GM06990 (cell line): ENCODE measurements around the gene HOXB3.
"Not testable (repeated sequence)": the region's sequence is repeated elsewhere in the genome, so short reads cannot be mapped to it uniquely, and the experiment has no call there.

Experiments
- DNase-seq: peaks from one replicate; pipeline ENCODE4 v3.0.0-alpha.2; 2011; ENCODE audit not compliant: insufficient read length; ENCODE audit errors: extremely low read depth
- H3K27me3 ChIP-seq: replicated peaks from 2 replicates; pipeline ENCODE4 v1.6.0; 2011; ENCODE audit warnings: low read length; ENCODE audit not compliant: control insufficient read depth, insufficient read depth
- H3K36me3 ChIP-seq: 2 replicates; pipeline ENCODE4 v1.5.1; 2011; ENCODE audit warnings: low read length; ENCODE audit not compliant: control insufficient read depth, insufficient read depth
- H3K4me3 ChIP-seq: replicated peaks from 2 replicates; pipeline ENCODE4 v1.5.1; 2011; ENCODE audit warnings: low read depth, mild to moderate bottlenecking, control low read depth, low read length
- TF ChIP-seq, protein P1 (sequence below): IDR thresholded peaks from 2 replicates; pipeline ENCODE4 v1.5.1; 2011; ENCODE audit warnings: low read length, control low read depth, mild to moderate bottlenecking, inconsistent platforms; ENCODE audit not compliant: insufficient read depth, poor library complexity, severe bottlenecking

HOXB3 gene

GRCh38 chr17:48513666-48514455 is 76.2 kb downstream of the HOXB3 start:
- no peak for DNase-seq
- TF ChIP-seq, protein P1, sequence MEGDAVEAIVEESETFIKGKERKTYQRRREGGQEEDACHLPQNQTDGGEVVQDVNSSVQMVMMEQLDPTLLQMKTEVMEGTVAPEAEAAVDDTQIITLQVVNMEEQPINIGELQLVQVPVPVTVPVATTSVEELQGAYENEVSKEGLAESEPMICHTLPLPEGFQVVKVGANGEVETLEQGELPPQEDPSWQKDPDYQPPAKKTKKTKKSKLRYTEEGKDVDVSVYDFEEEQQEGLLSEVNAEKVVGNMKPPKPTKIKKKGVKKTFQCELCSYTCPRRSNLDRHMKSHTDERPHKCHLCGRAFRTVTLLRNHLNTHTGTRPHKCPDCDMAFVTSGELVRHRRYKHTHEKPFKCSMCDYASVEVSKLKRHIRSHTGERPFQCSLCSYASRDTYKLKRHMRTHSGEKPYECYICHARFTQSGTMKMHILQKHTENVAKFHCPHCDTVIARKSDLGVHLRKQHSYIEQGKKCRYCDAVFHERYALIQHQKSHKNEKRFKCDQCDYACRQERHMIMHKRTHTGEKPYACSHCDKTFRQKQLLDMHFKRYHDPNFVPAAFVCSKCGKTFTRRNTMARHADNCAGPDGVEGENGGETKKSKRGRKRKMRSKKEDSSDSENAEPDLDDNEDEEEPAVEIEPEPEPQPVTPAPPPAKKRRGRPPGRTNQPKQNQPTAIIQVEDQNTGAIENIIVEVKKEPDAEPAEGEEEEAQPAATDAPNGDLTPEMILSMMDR, result no peak
- Histone ChIP-seq H3K27me3 (no peaks in the 10 kb centered on the region), H3K36me3 (no peaks in the 10 kb centered on the region), H3K4me3 (no peak overlapping the region)

- TF ChIP-seq, protein P1, result no peak
- H3K36me3 ChIP-seq, result no peaks in the 10 kb centered on the region
- H3K4me3 ChIP-seq, result no peak overlapping the region
- no peak for DNase-seq
- no peaks in the 10 kb centered on the region for H3K27me3 ChIP-seq
Measured at GRCh38 chr17:48513097-48513496, 76.9 kb downstream of the HOXB3 start.

GRCh38 chr17:48510761-48511604 is 79.1 kb downstream of the HOXB3 start:
- H3K27me3 ChIP-seq, result no peaks in the 10 kb centered on the region
- H3K4me3 ChIP-seq, result no peak overlapping the region
- peak; percentile 48 for DNase-seq
- no peaks in the 10 kb centered on the region for H3K36me3 ChIP-seq
- TF ChIP-seq, protein P1, result no peak

DNA sequence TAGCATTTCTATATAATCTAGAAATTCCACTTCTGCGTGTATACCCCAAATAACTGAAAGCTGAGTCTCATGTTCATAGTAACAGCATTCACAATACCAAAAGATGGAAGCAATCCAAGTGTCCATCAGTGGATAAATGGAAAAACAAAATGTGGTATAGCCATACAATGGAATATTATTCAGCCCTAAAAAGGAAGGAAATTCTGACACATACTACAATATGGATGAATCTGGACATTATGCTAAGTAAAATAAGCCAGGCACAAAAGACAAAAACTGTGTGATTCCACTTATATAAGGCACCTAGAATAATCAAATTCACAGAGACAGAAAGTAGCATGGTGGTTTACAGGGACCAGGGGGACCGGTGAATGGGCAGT is 79.7 kb downstream of the HOXB3 start:
- no peak for DNase-seq
- TF ChIP-seq, protein P1, result no peak
- Histone ChIP-seq H3K36me3 (no peaks in the 10 kb centered on the region), H3K27me3 (no peaks in the 10 kb centered on the region), H3K4me3 (no peak overlapping the region)

- not testable (repeated sequence) for H3K4me3 ChIP-seq, H3K36me3 ChIP-seq, H3K27me3 ChIP-seq, DNase-seq
Measured at GRCh38 chr17:48509708-48510107, 80.3 kb downstream of the HOXB3 start.

DNA sequence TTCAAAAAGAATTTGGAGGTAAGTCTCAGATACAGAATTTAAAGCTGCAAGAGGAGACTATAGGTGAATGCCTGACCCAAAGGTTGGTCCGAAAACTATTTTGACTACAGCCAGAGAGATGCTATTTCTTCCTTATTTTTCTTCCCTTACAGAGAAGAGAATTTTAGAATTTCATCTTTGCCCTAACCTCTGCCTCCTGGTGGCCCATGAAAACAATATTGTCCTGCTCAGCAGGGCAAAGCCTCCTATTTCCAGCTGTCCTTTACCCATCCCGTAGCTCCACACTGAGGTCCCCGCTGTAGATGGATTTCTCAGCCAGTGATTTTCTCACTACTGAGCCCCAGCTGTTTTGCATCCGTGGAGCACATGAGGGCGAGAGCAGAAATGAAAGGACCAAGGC is 83.8 kb downstream of the HOXB3 start:
- H3K36me3 ChIP-seq, result no peaks in the 10 kb centered on the region
- no peak for DNase-seq
- no peaks in the 10 kb centered on the region for H3K27me3 ChIP-seq
- TF ChIP-seq, protein P1, result no peak
- no peak overlapping the region for H3K4me3 ChIP-seq
